Measurements from ENCODE around the gene SAMD4A.

DNA sequence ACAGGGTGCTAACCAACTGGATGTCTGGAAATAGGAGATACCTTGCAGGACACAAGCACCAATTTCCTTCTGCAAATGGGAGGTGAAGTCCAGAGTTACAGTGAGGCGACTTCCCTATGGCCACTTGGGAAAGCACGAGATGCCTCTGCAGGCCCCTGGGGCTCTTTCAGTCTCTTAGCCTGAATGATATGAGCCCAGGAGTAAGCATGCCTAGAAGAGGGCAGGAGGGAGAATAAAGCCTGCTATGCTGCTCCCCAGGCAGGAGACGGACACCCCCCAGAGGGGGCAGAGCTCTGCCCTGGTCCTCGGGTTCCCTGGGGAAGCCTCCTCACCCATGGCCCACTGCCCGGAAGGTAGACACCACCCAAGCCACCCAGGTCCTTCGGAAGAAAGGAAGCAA is 230.6 kb downstream of the SAMD4A start:
- TF ChIP-seq POLR2A (IDR thresholded peaks at IDR 0.05) (no peak), POLR2AphosphoS5 (IDR thresholded peaks at IDR 0.05) (no peak)
- TF ChIP-seq, protein P1, sequence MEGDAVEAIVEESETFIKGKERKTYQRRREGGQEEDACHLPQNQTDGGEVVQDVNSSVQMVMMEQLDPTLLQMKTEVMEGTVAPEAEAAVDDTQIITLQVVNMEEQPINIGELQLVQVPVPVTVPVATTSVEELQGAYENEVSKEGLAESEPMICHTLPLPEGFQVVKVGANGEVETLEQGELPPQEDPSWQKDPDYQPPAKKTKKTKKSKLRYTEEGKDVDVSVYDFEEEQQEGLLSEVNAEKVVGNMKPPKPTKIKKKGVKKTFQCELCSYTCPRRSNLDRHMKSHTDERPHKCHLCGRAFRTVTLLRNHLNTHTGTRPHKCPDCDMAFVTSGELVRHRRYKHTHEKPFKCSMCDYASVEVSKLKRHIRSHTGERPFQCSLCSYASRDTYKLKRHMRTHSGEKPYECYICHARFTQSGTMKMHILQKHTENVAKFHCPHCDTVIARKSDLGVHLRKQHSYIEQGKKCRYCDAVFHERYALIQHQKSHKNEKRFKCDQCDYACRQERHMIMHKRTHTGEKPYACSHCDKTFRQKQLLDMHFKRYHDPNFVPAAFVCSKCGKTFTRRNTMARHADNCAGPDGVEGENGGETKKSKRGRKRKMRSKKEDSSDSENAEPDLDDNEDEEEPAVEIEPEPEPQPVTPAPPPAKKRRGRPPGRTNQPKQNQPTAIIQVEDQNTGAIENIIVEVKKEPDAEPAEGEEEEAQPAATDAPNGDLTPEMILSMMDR (IDR thresholded peaks at IDR 0.05): no peak

Data from transverse colon (tissue), 4 donors.